Cardiac muscle cell (in vitro differentiated cells and primary cell): ENCODE measurements around the gene WIPI1. TPM values are rescaled to one million over a fixed set of nuclear protein-coding genes. Genes with fewer than 3 reads are reported as not detected.

Experiments used
- DNase-seq, 2 donors: peaks; one replicate each; pipeline versions ENCODE4 v3.0.0 to v3.0.0-alpha.2; 2010 to 2017; ENCODE audit warnings: low read depth in 1 of 2, low spot score in 1 of 2
- H3K27ac ChIP-seq: fragments of 200-600 bp; sonication (generic); 2 replicates; pipeline ENCODE4 v1.5.1; 2016
- H3K27me3 ChIP-seq: fragments of 200-600 bp; sonication (generic); 2 replicates; pipeline ENCODE4 v1.6.0; 2016; ENCODE audit warnings: control low read depth
- H3K36me3 ChIP-seq: fragments of 200-600 bp; sonication (generic); 2 replicates; pipeline ENCODE4 v1.5.1; 2016; ENCODE audit warnings: control low read depth
- H3K4me1 ChIP-seq: fragments of 200-600 bp; sonication (generic); 2 replicates; pipeline ENCODE4 v1.8.1; 2017; ENCODE audit warnings: low read depth, mild to moderate bottlenecking, mixed run types
- H3K4me3 ChIP-seq: fragments of 200-600 bp; sonication (generic); 2 replicates; pipeline ENCODE4 v1.5.1; 2016; ENCODE audit warnings: mild to moderate bottlenecking
- H3K9me3 ChIP-seq: fragments of 200-600 bp; sonication (generic); 2 replicates; pipeline ENCODE4 v1.5.1; 2017; ENCODE audit warnings: low read depth, mild to moderate bottlenecking, control low read depth
- CTCF ChIP-seq: IDR thresholded peaks from 2 replicates; pipeline ENCODE4 v1.5.1; 2012; ENCODE audit warnings: low read depth, mild to moderate bottlenecking, low read length
- polyA plus RNA-seq: library from polyadenylated mRNA; unstranded; fragments of >200 nt; fragmentation: Nextera tagmentation; extraction: Ambion mirVana; gene quantifications from 2 replicates; pipeline ENCODE4 v1.2.1, GENCODE V29; 2016
- total RNA-seq: library from RNA; depleted of rRNA; stranded (reverse); fragments of >200 nt; gene quantifications from 2 replicates; pipeline ENCODE4 v1.2.3, GENCODE V29; 2016

Gene WIPI1
- total and polyA plus RNA-seq, 2 experiments from 2014 or later, result 39.8 to 72.5 TPM

GRCh38 chr17:68463211-68464019, 6.1 kb upstream of the WIPI1 start:
- H3K36me3 ChIP-seq, result no peaks in the 10 kb centered on the region
- no peak for TF ChIP-seq CTCF
- no peak overlapping the region for H3K27ac ChIP-seq
- no peak overlapping the region for H3K4me3 ChIP-seq
- H3K9me3 ChIP-seq, result no peaks in the 10 kb centered on the region
- peaks cover 38% of the 10 kb centered on the region for H3K4me1 ChIP-seq
- no peak for DNase-seq
- H3K27me3 ChIP-seq, result no peaks in the 10 kb centered on the region

GRCh38 chr17:68462381-68463210, 5.3 kb upstream of the WIPI1 start:
- no peak overlapping the region for H3K4me3 ChIP-seq
- H3K27me3 ChIP-seq, result no peaks in the 10 kb centered on the region
- peak overlapping the region; percentile 40 for H3K27ac ChIP-seq
- peaks cover 33% of the 10 kb centered on the region for H3K4me1 ChIP-seq
- TF ChIP-seq CTCF, result peak; percentile 55
- no peaks in the 10 kb centered on the region for H3K9me3 ChIP-seq
- peak; percentile 86 to 93 for DNase-seq
- no peaks in the 10 kb centered on the region for H3K36me3 ChIP-seq

- H3K9me3 ChIP-seq, result no peaks in the 10 kb centered on the region
- no peak overlapping the region for H3K4me3 ChIP-seq
- H3K27me3 ChIP-seq, result no peaks in the 10 kb centered on the region
- H3K36me3 ChIP-seq, result no peaks in the 10 kb centered on the region
- peak overlapping the region; percentile 3 for H3K27ac ChIP-seq
- DNase-seq, result no peak
- H3K4me1 ChIP-seq, result peaks cover 31% of the 10 kb centered on the region
- TF ChIP-seq CTCF, result no peak
Measured at GRCh38 chr17:68461589-68461988, 4.3 kb upstream of the WIPI1 start.

- Histone ChIP-seq H3K4me1 (peaks cover 31% of the 10 kb centered on the region), H3K27ac (peak overlapping the region; percentile 3), H3K9me3 (no peaks in the 10 kb centered on the region), H3K27me3 (no peaks in the 10 kb centered on the region), H3K4me3 (no peak overlapping the region), H3K36me3 (no peaks in the 10 kb centered on the region)
- TF ChIP-seq CTCF, result no peak
- no peak for DNase-seq
Measured at GRCh38 chr17:68461122-68461539, 3.8 kb upstream of the WIPI1 start.

- Histone ChIP-seq H3K4me1 (peaks cover 31% of the 10 kb centered on the region), H3K27ac (no peak overlapping the region), H3K4me3 (no peak overlapping the region), H3K36me3 (no peaks in the 10 kb centered on the region), H3K9me3 (no peaks in the 10 kb centered on the region), H3K27me3 (no peaks in the 10 kb centered on the region)
- DNase-seq, result no peak
- TF ChIP-seq CTCF, result no peak
Measured at GRCh38 chr17:68460715-68461114, 3.4 kb upstream of the WIPI1 start.
